K562 (cell line): Measurements from ENCODE around the gene TAF10. TPM values are rescaled to one million over a fixed set of nuclear protein-coding genes. Genes with fewer than 3 reads are reported as not detected.

Source experiments
- ARHGAP35 ChIP-seq: fragments of 450-650 bp; IDR thresholded peaks from 2 replicates; pipeline ENCODE4 v1.6.1; 2018; ENCODE audit not compliant: partially characterized antibody
- ARID2 ChIP-seq: fragments of 450-650 bp; IDR thresholded peaks from 2 replicates; pipeline ENCODE4 v1.6.1; 2017; ENCODE audit warnings: antibody characterized with exemption, mild to moderate bottlenecking
- ASH1L ChIP-seq: fragments of 450-650 bp; IDR thresholded peaks from 2 replicates; pipeline ENCODE4 v1.6.1; 2018; ENCODE audit warnings: borderline replicate concordance, mild to moderate bottlenecking, low read depth; ENCODE audit not compliant: partially characterized antibody
- ATF4 ChIP-seq: fragments of 450-650 bp; formaldehyde crosslinking; IDR thresholded peaks from 2 replicates; pipeline ENCODE4 v1.4.0; 2022; ENCODE audit warnings: mild to moderate bottlenecking, moderate library complexity
- COPS2 ChIP-seq: fragments of 450-650 bp; conservative IDR thresholded peaks from 2 replicates; pipeline ENCODE4 v1.6.1; 2016; ENCODE audit warnings: mild to moderate bottlenecking, moderate library complexity
- HIVEP1 ChIP-seq: fragments of 250-450 bp; sonication (Bioruptor Pico); IDR thresholded peaks from 2 replicates; pipeline ENCODE4 v1.4.0; 2020; ENCODE audit warnings: mild to moderate bottlenecking
- HMG20A ChIP-seq: fragments of 450-650 bp; formaldehyde crosslinking; conservative IDR thresholded peaks from 2 replicates; pipeline ENCODE4 v1.4.0; 2020; ENCODE audit warnings: mild to moderate bottlenecking, mixed read lengths
- KLF16 ChIP-seq: IDR thresholded peaks from 2 replicates; pipeline ENCODE4 v1.6.1; 2016; ENCODE audit warnings: antibody characterized with exemption
- MTA2 ChIP-seq: fragments of 450-650 bp; IDR thresholded peaks from 2 replicates; pipeline ENCODE4 v1.6.1; 2016; ENCODE audit warnings: low read depth
- RBFOX2 ChIP-seq: fragments of 200-400 bp; formaldehyde crosslinking; IDR thresholded peaks from 2 replicates; pipeline ENCODE4 v1.6.1; 2017; ENCODE audit warnings: low read depth, mild to moderate bottlenecking, low read length, moderate library complexity
- RBM25 ChIP-seq: fragments of 200-400 bp; formaldehyde crosslinking; IDR thresholded peaks from 2 replicates; pipeline ENCODE4 v1.6.1; 2018; ENCODE audit warnings: low read length, low read depth, moderate library complexity; ENCODE audit not compliant: severe bottlenecking
- SRSF1 ChIP-seq: fragments of 200-400 bp; formaldehyde crosslinking; IDR thresholded peaks from 2 replicates; pipeline ENCODE4 v1.6.1; 2017; ENCODE audit warnings: mild to moderate bottlenecking, low read depth, low read length, moderate library complexity
- TCF3 ChIP-seq: sonication (generic); formaldehyde crosslinking; IDR thresholded peaks from 2 replicates; pipeline ENCODE4 v1.4.0; 2020; ENCODE audit warnings: mild to moderate bottlenecking, missing genetic modification reagents
- TFAP4 ChIP-seq: sonication (generic); formaldehyde crosslinking; IDR thresholded peaks from 2 replicates; pipeline ENCODE4 v1.8.0; 2022; ENCODE audit warnings: missing genetic modification reagents, mild to moderate bottlenecking, moderate library complexity, borderline replicate concordance
- TGIF2 ChIP-seq: sonication (generic); formaldehyde crosslinking; IDR thresholded peaks from 2 replicates; pipeline ENCODE4 v1.8.1; 2022; ENCODE audit warnings: mild to moderate bottlenecking, missing genetic modification reagents, moderate library complexity
- THAP12 ChIP-seq: fragments of 250-450 bp; sonication (Bioruptor Pico); IDR thresholded peaks from 2 replicates; pipeline ENCODE4 v1.9.0; 2021; ENCODE audit warnings: mild to moderate bottlenecking, inconsistent platforms
- THAP7 ChIP-seq: fragments of 250-450 bp; sonication (Bioruptor Pico); IDR thresholded peaks from 2 replicates; pipeline ENCODE4 v1.5.0; 2021
- ZFP1 ChIP-seq: fragments of 450-650 bp; formaldehyde crosslinking; IDR thresholded peaks from 2 replicates; pipeline ENCODE4 v1.4.0; 2020; ENCODE audit warnings: mild to moderate bottlenecking, mixed read lengths
- ZNF121 ChIP-seq: sonication (generic); formaldehyde crosslinking; conservative IDR thresholded peaks from 2 replicates; pipeline ENCODE4 v1.8.0; 2022; ENCODE audit warnings: missing genetic modification reagents
- ZNF143 ChIP-seq: sonication (generic); formaldehyde crosslinking; IDR thresholded peaks from 2 replicates; pipeline ENCODE4 v1.9.0; 2022; ENCODE audit warnings: mild to moderate bottlenecking, missing genetic modification reagents
- ZNF263 ChIP-seq: sonication (generic); formaldehyde crosslinking; IDR thresholded peaks from 2 replicates; pipeline ENCODE4 v1.8.0; 2022; ENCODE audit warnings: mild to moderate bottlenecking, missing genetic modification reagents, borderline replicate concordance
- ZNF274 ChIP-seq: IDR thresholded peaks from 2 replicates; pipeline ENCODE4 v1.6.1; 2011; ENCODE audit warnings: low read depth, mild to moderate bottlenecking, low read length, moderate library complexity, borderline replicate concordance
- ZNF449 ChIP-seq: fragments of 250-450 bp; sonication (Bioruptor Pico); IDR thresholded peaks from 2 replicates; pipeline ENCODE4 v1.8.0; 2022; ENCODE audit warnings: moderate library complexity, mild to moderate bottlenecking, inconsistent platforms
- ZNF511 ChIP-seq: sonication (generic); formaldehyde crosslinking; IDR thresholded peaks from 2 replicates; pipeline ENCODE4 v1.8.0; 2022; ENCODE audit warnings: mild to moderate bottlenecking, missing genetic modification reagents
- polyA plus RNA-seq, 8 experiments: library from polyadenylated mRNA; depleted of rRNA in 4 of 8; stranded (reverse) in 5 of 8; unstranded in 3 of 8; fragments of >200 nt; fragmentation: Nextera tagmentation in 2 of 8; fragmentation: Illumina TruSeq in 1 of 8; extraction: Ambion mirVana in 2 of 8; extraction: Trizol in 1 of 8; gene quantifications; 2 replicates each; pipeline versions ENCODE4 v1.2.1 to v1.2.3, GENCODE V29; 2011 to 2014; ENCODE audit warnings: inconsistent platforms in 1 of 8, missing spikeins in 1 of 8
- total RNA-seq, 7 experiments: library from RNA; depleted of rRNA in 6 of 7; stranded (reverse); fragments of >200 nt in 6 of 7; fragmentation: Illumina TruSeq in 2 of 7; extraction: Trizol in 2 of 7; gene quantifications; 2 replicates each; pipeline versions ENCODE4 v1.2.1 to v1.2.3, GENCODE V29; 2011 to 2021; ENCODE audit warnings: low replicate concordance in 1 of 7

The TAF10 gene
- total and polyA plus RNA-seq, 9 of the 15 experiments (the other 6 are each of a cell fraction or from before 2014, with no cell fraction given) = 19.5 to 197 (median 121) TPM

- no peak for TF ChIP-seq ZFP1
- TF ChIP-seq ZNF121 (CRISPR knock-in tag) = no peak
- 0 out of 2 replicates have a peak, but pooled peaks have one; percentile 4 for TF ChIP-seq KLF16
- no peak for TF ChIP-seq TFAP4 (CRISPR knock-in tag)
- TF ChIP-seq ARID2 = no peak
- no peak for TF ChIP-seq THAP7
- TF ChIP-seq THAP12 (CRISPR knock-in tag) = no peak
- TF ChIP-seq ZNF263 (CRISPR knock-in tag) = no peak
- peak; percentile 64; the same call in 1 of the 2 replicates for TF ChIP-seq MTA2
- TF ChIP-seq TGIF2 (CRISPR knock-in tag) = no peak
- no peak for TF ChIP-seq SRSF1
- TF ChIP-seq ZNF449 (CRISPR knock-in tag) = no peak
- no peak for TF ChIP-seq HIVEP1 (CRISPR knock-in tag)
- TF ChIP-seq COPS2 = no peak
- TF ChIP-seq ZNF511 (CRISPR knock-in tag) = no peak
- TF ChIP-seq ASH1L = no peak
- TF ChIP-seq TCF3 (CRISPR knock-in tag) = peak; percentile 79
- no peak for TF ChIP-seq RBM25
- TF ChIP-seq ZNF143 (CRISPR knock-in tag) = no peak
- no peak for TF ChIP-seq ARHGAP35
- no peak for TF ChIP-seq ATF4
- no peak for TF ChIP-seq HMG20A (CRISPR knock-in tag)
- TF ChIP-seq RBFOX2 = no peak
- TF ChIP-seq ZNF274 = no peak
These were observed 39.0 kb upstream of the TAF10 start (continued) for GRCh38 chr11:6650980-6651379.
